ENCODE results near the gene GPRC6A.

Gene GPRC6A

DNA sequence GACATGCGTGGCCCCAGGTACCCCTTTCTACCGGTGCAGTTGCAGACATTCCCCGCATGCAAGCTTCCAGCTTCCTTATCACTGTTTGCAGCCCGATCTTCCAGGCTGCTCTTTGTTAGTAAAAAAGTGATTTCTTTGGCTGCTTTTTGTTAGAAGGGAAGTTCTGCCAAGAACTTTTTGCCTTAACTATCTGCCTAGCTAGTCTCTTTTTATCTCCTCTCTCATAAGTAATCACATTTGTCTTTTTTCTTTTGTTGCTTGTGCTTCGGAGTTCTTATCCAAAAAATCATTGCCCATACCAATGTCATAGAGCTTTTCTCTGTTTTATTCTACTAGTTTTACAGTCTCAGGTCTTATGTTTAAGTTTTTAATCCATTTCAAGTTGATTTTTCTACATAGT lies 83.7 kb downstream of the GPRC6A start:
- TF ChIP-seq CTCF (IDR thresholded peaks at IDR 0.05) = no peak
- no peaks in the 10 kb centered on the region for H3K36me3 ChIP-seq
- no peak for DNase-seq

More for the DNA sequence above, 83.7 kb downstream of the GPRC6A start:
- Histone ChIP-seq H3K27me3 (no peaks in the 10 kb centered on the region), H3K4me3 (no peak overlapping the region), H3K9me3 (peaks cover 4 to 10% (median 6%) of the 10 kb centered on the region in 3 donors), H3K27ac (no peak overlapping the region), H3K4me1 (no peaks in the 10 kb centered on the region)
- intact Hi-C loops (cut with DNase I; ENCODE audit: low total_unique reads) = no loop called here
